ACC112 (cell line): Measurements from ENCODE around the gene FAM89A.
"Not testable (repeated sequence)": the region's sequence is repeated elsewhere in the genome, so short reads cannot be mapped to it uniquely, and the experiment has no call there.

Source experiments
- H2AFZ ChIP-seq: fragments of 200-600 bp; sonication (generic); one replicate; pipeline ENCODE4 v1.6.0; 2017; ENCODE audit warnings: antibody characterized with exemption, low read length; ENCODE audit not compliant: unreplicated experiment
- H3K27ac ChIP-seq: fragments of 200-600 bp; sonication (generic); 2 replicates; pipeline ENCODE4 v1.5.1; 2014; ENCODE audit warnings: low read depth, mild to moderate bottlenecking, antibody characterized with exemption, low read length, moderate library complexity
- H3K27me3 ChIP-seq: fragments of 200-600 bp; sonication (generic); 2 replicates; pipeline ENCODE4 v1.6.1; 2014; ENCODE audit warnings: mild to moderate bottlenecking, antibody characterized with exemption, low read length, moderate library complexity, mixed read lengths; ENCODE audit not compliant: insufficient read depth
- H3K36me3 ChIP-seq: fragments of 200-600 bp; sonication (generic); 2 replicates; pipeline ENCODE4 v1.6.1; 2016; ENCODE audit warnings: mild to moderate bottlenecking, antibody characterized with exemption, low read length, moderate library complexity, mixed read lengths; ENCODE audit not compliant: insufficient read depth
- H3K4me1 ChIP-seq: fragments of 200-600 bp; sonication (generic); one replicate; pipeline ENCODE4 v1.6.1; 2016; ENCODE audit warnings: low read length, mixed read lengths; ENCODE audit not compliant: insufficient read depth, unreplicated experiment, control insufficient read depth
- H3K4me3 ChIP-seq: fragments of 200-600 bp; sonication (generic); 2 replicates; pipeline ENCODE4 v1.5.1; 2014; ENCODE audit warnings: mild to moderate bottlenecking, low read depth, low read length
- H3K79me2 ChIP-seq: fragments of 200-600 bp; sonication (generic); one replicate; pipeline ENCODE4 v1.6.0; 2016; ENCODE audit warnings: low read length; ENCODE audit not compliant: control insufficient read depth, unreplicated experiment, insufficient read depth

Gene FAM89A

GRCh38 chr1:231016966-231017365 lies 23.1 kb downstream of the FAM89A start:
- Histone ChIP-seq H3K79me2 (no peaks in the 10 kb centered on the region), H3K4me3 (no peak overlapping the region), H3K4me1 (no peaks in the 10 kb centered on the region), H2AFZ (no peak overlapping the region), H3K36me3 (no peaks in the 10 kb centered on the region), H3K27ac (no peak overlapping the region), H3K27me3 (peaks cover 6% of the 10 kb centered on the region; the same call in 1 of the 2 replicates)

GRCh38 chr1:231016234-231016633 lies 23.8 kb downstream of the FAM89A start:
- Histone ChIP-seq H3K36me3 (no peaks in the 10 kb centered on the region), H3K27ac (no peak overlapping the region), H2AFZ (no peak overlapping the region), H3K4me1 (no peaks in the 10 kb centered on the region), H3K79me2 (no peaks in the 10 kb centered on the region), H3K27me3 (peaks cover 6% of the 10 kb centered on the region; the same call in 1 of the 2 replicates), H3K4me3 (no peak overlapping the region)

GRCh38 chr1:231013391-231014015 lies 26.6 kb downstream of the FAM89A start:
- H3K36me3 ChIP-seq = no peaks in the 10 kb centered on the region
- peaks cover 6% of the 10 kb centered on the region; the same call in 1 of the 2 replicates for H3K27me3 ChIP-seq
- H2AFZ ChIP-seq = no peak overlapping the region
- H3K79me2 ChIP-seq = no peaks in the 10 kb centered on the region
- H3K27ac ChIP-seq = no peak overlapping the region
- no peaks in the 10 kb centered on the region for H3K4me1 ChIP-seq
- H3K4me3 ChIP-seq = no peak overlapping the region

GRCh38 chr1:231011963-231012362 lies 28.1 kb downstream of the FAM89A start:
- H3K27me3 ChIP-seq = peaks cover 6% of the 10 kb centered on the region; the same call in 1 of the 2 replicates
- no peak overlapping the region for H2AFZ ChIP-seq
- H3K4me3 ChIP-seq = no peak overlapping the region
- no peak overlapping the region for H3K27ac ChIP-seq
- no peaks in the 10 kb centered on the region for H3K36me3 ChIP-seq
- H3K79me2 ChIP-seq = no peaks in the 10 kb centered on the region
- no peaks in the 10 kb centered on the region for H3K4me1 ChIP-seq

- peaks cover 6% of the 10 kb centered on the region; the same call in 1 of the 2 replicates for H3K27me3 ChIP-seq
- H3K4me3 ChIP-seq = no peak overlapping the region
- H3K79me2 ChIP-seq = no peaks in the 10 kb centered on the region
- no peak overlapping the region for H2AFZ ChIP-seq
- H3K4me1 ChIP-seq = no peaks in the 10 kb centered on the region
- H3K27ac ChIP-seq = no peak overlapping the region
- no peaks in the 10 kb centered on the region for H3K36me3 ChIP-seq
Measured at GRCh38 chr1:231011360-231011759, 28.7 kb downstream of the FAM89A start.

GRCh38 chr1:231007535-231007934 lies 32.5 kb downstream of the FAM89A start:
- not testable (repeated sequence) for H2AFZ ChIP-seq, H3K79me2 ChIP-seq, H3K27me3 ChIP-seq, H3K36me3 ChIP-seq, H3K4me1 ChIP-seq, H3K4me3 ChIP-seq, H3K27ac ChIP-seq

GRCh38 chr1:231001892-231002291 lies 38.2 kb downstream of the FAM89A start:
- Histone ChIP-seq H3K27me3 (no peaks in the 10 kb centered on the region), H3K36me3 (peaks cover 24% of the 10 kb centered on the region), H3K4me3 (no peak overlapping the region), H3K79me2 (no peaks in the 10 kb centered on the region), H3K27ac (no peak overlapping the region), H2AFZ (no peak overlapping the region), H3K4me1 (no peaks in the 10 kb centered on the region)

- Histone ChIP-seq H3K4me1 (no peaks in the 10 kb centered on the region), H3K27ac (no peak overlapping the region), H3K4me3 (no peak overlapping the region), H3K36me3 (peaks cover 31% of the 10 kb centered on the region), H3K27me3 (no peaks in the 10 kb centered on the region), H3K79me2 (no peaks in the 10 kb centered on the region), H2AFZ (no peak overlapping the region)
Measured at GRCh38 chr1:231000639-231001038, 39.4 kb downstream of the FAM89A start.

- H3K4me3 ChIP-seq = no peak overlapping the region
- H3K4me1 ChIP-seq = no peaks in the 10 kb centered on the region
Measured at GRCh38 chr1:231000201-231000600, 39.9 kb downstream of the FAM89A start.

GRCh38 chr1:230994860-230995259 lies 45.2 kb downstream of the FAM89A start:
- no peaks in the 10 kb centered on the region for H3K27me3 ChIP-seq
- H3K79me2 ChIP-seq = peaks cover 4% of the 10 kb centered on the region
- H3K4me1 ChIP-seq = no peaks in the 10 kb centered on the region
- H2AFZ ChIP-seq = no peak overlapping the region
- no peak overlapping the region for H3K4me3 ChIP-seq
- H3K27ac ChIP-seq = no peak overlapping the region
- H3K36me3 ChIP-seq = peaks cover 37% of the 10 kb centered on the region

More at GRCh38 chr1:231000201-231000600, 39.9 kb downstream of the FAM89A start:
- Histone ChIP-seq H3K27me3 (no peaks in the 10 kb centered on the region), H3K79me2 (no peaks in the 10 kb centered on the region), H2AFZ (no peak overlapping the region), H3K27ac (no peak overlapping the region), H3K36me3 (peaks cover 36% of the 10 kb centered on the region)

- Histone ChIP-seq H3K4me1 (peaks cover under 1% of the 10 kb centered on the region), H3K79me2 (peaks cover 10% of the 10 kb centered on the region), H3K4me3 (no peak overlapping the region), H3K27me3 (no peaks in the 10 kb centered on the region), H3K27ac (no peak overlapping the region), H3K36me3 (peaks cover 29% of the 10 kb centered on the region), H2AFZ (no peak overlapping the region)
Measured at GRCh38 chr1:230992100-230992774, 47.8 kb downstream of the FAM89A start.
